Stimulated activated naive CD4-positive, alpha-beta T cell (primary cell): ENCODE measurements around the gene PTPRD.

Source experiments
- DNase-seq, 6 experiments: peaks; one replicate each; lab custom pipeline; 2025; lab: John Stamatoyannopoulos, UW

PTPRD gene

GRCh38 chr9:9892217-9892616, 720.6 kb downstream of the PTPRD start:
- no peak for DNase-seq

- no peak for DNase-seq
Observed at GRCh38 chr9:9881692-9882091, 731.1 kb downstream of the PTPRD start.

- DNase-seq = no peak
Observed at GRCh38 chr9:9874270-9874669, 738.5 kb downstream of the PTPRD start.

DNA sequence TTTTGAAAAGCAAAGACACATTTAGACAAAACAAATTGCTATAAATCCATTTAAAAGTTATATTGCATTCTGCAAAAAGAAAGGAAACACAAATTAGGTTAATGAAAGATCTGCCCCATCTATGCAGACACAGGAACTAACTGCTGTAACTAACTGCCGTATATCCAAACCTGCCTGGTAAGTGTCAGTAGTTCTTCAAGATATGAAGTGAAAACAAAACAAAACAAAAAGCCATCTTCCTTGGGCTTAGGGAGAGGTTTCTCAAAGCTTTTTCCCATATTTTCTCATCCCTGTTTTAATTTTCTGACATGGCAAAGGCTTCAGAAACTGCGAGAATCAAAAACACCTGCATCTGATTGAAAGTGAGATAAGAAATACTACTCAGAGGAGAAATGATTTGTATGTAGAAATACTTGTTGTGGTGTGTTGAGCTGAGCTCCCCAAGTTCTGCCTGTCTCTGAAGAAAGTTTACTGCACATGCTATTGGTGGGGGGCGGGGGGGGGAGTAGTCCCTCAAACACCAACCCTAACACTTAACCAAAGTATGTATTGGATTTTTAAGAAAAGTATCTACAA, 750.5 kb downstream of the PTPRD start:
- no peak for DNase-seq

DNA sequence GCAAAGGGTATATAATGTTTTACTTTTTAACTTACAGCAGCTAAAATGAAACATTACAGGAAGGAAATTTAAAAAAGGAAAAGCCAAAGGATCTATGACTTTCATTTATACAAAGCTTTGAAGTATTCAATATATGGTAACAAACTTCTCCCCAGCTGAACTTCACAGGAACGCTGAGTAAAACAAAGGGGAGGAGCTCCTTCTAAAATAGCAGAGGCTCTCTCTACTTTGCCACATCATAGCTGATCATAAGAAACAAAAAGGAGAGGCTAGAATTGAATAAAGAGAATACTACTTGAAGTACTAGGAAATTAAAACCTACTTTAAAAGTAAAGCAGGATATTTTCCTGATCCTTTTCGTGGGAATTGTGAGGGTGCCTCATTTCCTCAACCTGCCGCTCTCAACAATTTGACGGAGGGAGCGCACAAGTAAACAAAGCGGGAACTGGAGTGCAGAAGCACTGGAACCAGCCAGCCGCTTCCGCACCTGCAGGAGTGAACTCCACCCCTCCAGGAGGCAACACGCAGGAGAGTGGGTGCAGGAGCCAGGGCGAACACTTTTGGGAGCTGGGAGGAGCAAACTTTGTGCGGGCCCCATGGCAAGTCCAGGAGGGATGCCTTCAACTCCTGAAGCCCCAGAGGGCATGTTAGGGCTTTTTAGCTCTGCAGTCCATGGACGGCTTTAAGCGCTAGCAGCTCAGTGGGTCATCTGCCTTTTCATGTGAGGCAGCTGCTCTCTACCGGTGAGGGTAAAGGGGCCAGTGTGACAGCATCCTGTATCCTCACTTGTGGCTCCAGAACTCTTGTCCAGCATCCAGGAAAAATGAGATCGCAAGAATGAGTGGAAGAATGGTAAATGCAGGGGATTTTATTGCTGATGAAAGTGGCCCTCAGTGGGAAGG, 757.4 kb downstream of the PTPRD start:
- DNase-seq = no peak

DNA sequence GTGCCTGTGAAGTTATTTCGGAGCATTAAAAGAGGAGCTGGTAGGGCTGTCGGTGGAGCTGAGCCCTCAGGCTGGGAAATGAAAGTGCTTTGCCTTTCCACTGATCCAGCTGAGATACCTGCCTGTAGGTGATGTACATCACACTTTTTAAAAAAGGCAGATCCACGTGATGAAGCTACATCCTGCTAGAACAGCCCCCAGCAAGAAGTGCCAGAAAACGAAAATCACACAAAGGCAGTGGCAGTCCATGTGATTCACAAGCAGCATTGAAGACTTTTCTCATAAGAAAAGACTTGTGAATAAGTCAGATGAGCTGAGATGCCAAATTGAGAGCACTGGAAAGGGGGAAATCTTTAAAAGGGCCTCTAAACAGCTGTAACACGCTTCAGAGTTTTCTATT, 765.1 kb downstream of the PTPRD start:
- DNase-seq = no peak

DNA sequence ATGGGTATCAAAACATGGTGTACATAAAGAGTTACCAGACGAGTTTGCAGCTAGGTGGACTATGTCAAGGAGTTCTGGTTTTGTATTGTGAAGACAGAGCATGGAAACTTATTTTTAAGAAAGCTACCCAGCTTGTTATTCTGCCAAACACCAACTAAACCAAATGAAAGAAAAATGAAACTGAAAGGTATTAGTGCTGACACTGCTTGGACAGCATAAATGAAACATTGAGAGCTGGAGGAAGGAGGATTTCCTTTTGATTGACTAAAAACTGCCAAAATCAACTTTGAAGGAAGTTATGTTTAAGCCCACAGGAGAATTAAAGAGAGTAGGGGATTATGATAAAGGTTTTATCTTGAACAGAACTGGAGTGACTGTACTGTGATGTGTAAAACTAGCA, 766.2 kb downstream of the PTPRD start:
- no peak for DNase-seq

DNA sequence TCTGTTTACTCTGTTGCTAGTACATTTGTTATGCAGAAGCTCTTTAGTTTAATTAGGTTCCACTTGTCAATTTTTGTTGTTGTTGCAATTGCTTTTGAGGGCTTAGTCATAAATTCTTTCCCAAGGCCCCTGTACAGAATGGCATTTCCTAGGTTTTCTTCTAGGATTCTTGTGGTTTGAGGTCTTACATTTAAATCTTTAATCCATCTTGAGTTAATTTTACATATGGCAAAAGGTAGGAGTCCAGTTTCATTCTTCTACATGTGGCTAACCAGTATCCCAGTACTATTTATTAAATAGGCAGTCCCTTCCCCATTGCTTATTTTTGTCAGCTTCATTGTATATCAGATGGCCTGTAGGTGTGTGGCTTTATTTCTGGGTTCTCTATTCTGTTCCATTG, 792.4 kb downstream of the PTPRD start:
- DNase-seq = no peak

- DNase-seq = no peak
Observed at GRCh38 chr9:9819886-9820285, 792.9 kb downstream of the PTPRD start.

DNA sequence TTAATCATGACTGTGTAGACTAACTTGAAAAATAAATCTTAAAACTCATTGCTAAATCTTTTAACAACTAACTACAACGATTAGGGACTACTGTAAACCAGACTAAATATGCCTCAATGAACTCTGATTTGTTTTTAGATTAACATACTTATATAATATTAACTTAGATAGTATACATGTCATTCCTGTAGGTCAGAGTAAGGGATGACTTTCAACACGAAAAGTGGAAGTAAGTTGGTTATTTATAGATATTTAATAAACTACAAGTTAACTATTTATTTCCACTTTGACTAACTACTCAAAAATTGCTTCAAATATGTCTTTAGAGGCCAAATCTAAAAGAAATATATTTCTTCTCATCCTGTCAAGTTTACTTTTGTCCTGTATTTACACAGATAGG, 795.6 kb downstream of the PTPRD start:
- no peak for DNase-seq

GRCh38 chr9:9804109-9804508, 808.7 kb downstream of the PTPRD start:
- DNase-seq = no peak

DNA sequence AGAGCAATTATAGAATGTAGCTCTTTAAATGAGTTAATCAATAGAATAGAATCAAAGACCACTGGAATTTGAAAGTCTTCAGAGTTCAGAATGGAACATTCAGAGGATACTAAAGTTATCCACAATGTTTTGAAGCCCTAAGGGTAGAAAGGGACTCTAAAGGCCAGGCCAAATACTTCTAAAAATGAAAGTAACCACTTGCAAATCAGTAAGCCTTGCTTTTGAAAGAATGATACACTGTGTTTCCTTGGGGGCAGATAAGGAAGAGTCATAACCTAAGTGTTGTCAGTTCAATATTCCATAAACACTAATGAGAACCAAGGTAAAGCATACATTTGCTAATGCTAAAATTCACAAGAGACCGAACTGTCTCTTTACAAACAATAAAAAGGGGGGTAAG, 813.5 kb downstream of the PTPRD start:
- DNase-seq = no peak

DNA sequence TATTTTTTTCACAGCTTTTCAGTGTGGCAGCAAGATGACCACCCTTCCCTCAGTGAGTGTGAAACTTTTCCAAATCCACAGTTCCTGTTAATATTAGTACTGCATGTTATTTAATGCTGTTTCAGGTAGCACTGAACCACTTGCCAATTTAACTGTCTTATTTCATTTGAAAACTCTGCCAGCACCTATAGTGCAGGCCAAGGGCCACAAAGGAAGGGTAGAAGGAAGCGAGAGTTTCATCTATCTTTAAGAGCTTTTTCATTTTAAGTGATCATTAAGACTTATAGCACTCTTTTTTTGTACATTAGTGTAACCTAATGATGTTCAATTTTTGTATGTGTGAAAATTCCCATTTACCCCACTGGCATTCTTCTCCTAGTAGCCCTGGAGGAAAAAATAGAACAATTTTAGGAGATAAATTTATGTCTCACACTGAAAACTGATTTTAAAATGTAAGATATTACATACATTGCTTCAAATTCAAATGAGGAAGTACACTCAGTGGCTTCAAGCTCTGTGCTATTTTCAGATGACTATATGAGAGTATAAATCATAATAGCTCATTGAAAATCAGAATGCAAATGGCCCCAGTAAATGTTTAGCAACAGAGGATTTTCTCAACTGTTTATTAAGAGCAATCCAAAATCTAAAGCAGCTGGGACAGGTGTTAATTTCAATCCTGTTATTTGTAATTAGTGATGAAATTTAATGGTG, 820.5 kb downstream of the PTPRD start:
- DNase-seq = no peak

- no peak for DNase-seq
Observed at GRCh38 chr9:9791611-9792010, 821.2 kb downstream of the PTPRD start.

- DNase-seq = peak in 1 of 6 experiments; percentile 7
Observed at GRCh38 chr9:9790216-9790872, 822.5 kb downstream of the PTPRD start.

DNA sequence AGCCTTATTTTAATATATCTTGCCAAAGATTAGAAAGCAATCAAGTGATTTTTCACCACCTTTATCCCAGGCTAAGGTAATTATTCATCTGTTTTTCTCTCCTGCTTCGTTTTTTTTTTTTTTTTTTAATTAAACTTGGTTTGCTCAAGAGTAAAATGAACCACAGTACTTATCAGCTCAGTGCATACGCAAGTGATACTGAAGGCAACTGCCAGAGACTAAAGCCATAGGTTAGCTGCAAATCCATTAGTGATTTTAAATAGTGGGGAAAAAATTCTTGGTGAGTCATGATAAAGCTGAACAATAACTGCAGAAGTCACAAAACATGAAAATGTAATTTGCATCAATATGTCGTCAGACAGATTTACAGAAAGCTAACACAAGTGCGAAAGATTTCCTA, 829.1 kb downstream of the PTPRD start:
- no peak for DNase-seq

- no peak for DNase-seq
Observed at GRCh38 chr9:9783211-9783610, 829.6 kb downstream of the PTPRD start.

DNA sequence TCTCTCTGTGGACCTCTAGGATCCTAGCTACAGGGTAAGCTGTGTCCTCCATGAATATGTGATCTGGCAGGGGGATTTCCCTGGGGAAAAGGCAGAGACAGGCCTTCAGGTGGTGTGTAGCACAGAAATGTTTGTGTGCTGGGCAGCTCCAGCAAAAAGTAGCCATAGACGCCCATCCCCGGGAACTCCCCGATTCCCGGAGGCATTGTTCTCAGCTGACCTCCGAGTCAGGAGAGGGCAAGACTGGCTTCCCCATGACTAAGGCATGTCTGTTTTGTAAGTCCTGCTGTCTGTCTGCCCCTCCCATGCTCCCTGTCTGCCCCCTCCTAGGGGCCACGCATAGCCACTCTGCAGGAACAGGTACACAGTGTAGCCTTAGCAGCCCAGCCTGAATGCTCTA, 834.5 kb downstream of the PTPRD start:
- DNase-seq = no peak

DNA sequence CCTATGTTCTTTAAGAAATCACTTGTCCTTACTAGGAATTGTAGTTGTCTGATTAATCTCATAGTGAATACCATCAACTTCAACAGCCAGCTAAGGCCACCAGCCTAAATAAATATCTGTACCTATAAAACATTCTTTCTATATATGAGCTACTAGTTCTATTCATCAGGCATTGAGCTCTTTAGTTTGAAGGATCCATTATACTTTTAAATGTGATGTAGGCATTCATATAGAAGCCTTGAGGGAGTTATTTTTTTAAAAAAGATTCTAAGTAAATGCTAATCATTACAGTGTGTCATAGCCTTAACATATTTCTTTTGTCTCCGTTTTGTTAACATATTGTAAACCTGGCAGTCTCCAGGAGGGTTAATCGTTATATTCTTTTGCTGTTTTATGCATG, 838.3 kb downstream of the PTPRD start:
- no peak for DNase-seq

GRCh38 chr9:9771314-9771713, 841.5 kb downstream of the PTPRD start:
- DNase-seq = no peak

DNA sequence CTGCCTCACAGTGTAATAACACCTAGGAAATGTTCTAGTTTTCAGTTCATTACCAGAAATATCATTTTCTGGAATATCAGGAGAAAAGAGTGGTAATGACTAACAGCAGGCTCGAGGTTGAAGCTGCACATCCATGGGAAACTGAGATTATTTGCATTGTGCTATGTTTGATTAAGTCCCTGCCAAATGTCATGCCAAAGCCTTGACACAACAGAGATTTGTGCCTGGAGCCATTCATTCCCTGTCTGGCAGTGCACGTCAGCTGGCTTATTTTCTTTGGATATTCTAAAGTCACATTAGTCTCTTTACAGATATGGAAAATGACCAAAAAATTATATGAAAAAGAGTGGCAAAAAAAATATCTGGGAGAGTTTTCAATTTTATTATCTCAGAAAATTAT, 848.0 kb downstream of the PTPRD start:
- no peak for DNase-seq

DNA sequence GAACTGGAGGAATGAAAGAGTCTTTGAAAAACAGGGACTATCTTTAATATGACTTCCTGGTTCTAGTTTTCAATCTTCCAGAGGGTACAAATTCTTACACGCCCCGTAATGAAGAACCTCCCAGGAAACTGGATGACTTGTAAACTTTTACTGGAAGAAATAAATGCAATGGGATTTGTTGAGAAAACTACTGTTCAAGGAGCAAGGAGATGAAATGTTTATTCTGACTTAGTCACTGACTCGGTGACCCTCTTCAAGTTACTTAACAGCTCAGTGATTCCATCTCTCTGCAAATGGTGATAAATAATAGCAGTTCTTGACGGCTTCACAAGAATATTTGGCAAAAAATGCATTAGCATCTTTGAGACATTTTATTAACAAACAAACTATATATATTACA, 858.6 kb downstream of the PTPRD start:
- no peak for DNase-seq

- no peak for DNase-seq
Observed at GRCh38 chr9:9753266-9753665, 859.5 kb downstream of the PTPRD start.
